K562 (cell line): ENCODE measurements around the gene VENTX.

Experiments
- CBX8 ChIP-seq: fragments of 200-600 bp; sonication (generic); IDR thresholded peaks from 2 replicates; pipeline ENCODE4 v1.6.1; 2012; ENCODE audit warnings: borderline replicate concordance, mixed run types, low read depth, mild to moderate bottlenecking, moderate library complexity, mixed read lengths, low read length, control low read depth, inconsistent platforms; ENCODE audit not compliant: poor library complexity, severe bottlenecking; ENCODE audit errors: extremely low read depth
- EP300 ChIP-seq: IDR thresholded peaks from 2 replicates; pipeline ENCODE4 v1.6.1; 2012; ENCODE audit warnings: low read length, improper control_type of control experiment
- GTF2F1 ChIP-seq: IDR thresholded peaks from 2 replicates; pipeline ENCODE4 v1.6.1; 2011; ENCODE audit warnings: low read depth, low read length, improper control_type of control experiment
- NRF1 ChIP-seq, 2 experiments: fragments of 450-650 bp; IDR thresholded peaks in 1 of 2; conservative IDR thresholded peaks in 1 of 2; 2 replicates each; pipeline ENCODE4 v1.6.1; 2014; ENCODE audit warnings: mild to moderate bottlenecking in 2 of 2
- SP1 ChIP-seq: sonication (generic); formaldehyde crosslinking; IDR thresholded peaks from 2 replicates; pipeline ENCODE4 v1.8.1; 2022; ENCODE audit warnings: mild to moderate bottlenecking, missing genetic modification reagents
- STAG1 ChIP-seq: sonication (generic); formaldehyde crosslinking; IDR thresholded peaks from 2 replicates; pipeline ENCODE4 v1.5.0; 2020; ENCODE audit warnings: missing genetic modification reagents, borderline replicate concordance
- TAF1 ChIP-seq: IDR thresholded peaks from 2 replicates; pipeline ENCODE4 v1.6.1; 2011; ENCODE audit warnings: mild to moderate bottlenecking, low read length, moderate library complexity; ENCODE audit not compliant: insufficient read depth, control insufficient read depth, severe bottlenecking; ENCODE audit errors: extremely low read depth
- TF ChIP-seq, protein P1 (sequence below): sonication (generic); formaldehyde crosslinking; IDR thresholded peaks from 2 replicates; pipeline ENCODE4 v1.8.0; 2022; ENCODE audit warnings: mild to moderate bottlenecking, low read depth, missing genetic modification reagents
- TF ChIP-seq, protein P2 (sequence below), 3 experiments: IDR thresholded peaks in 2 of 3; conservative IDR thresholded peaks in 1 of 3; 2 replicates each; pipeline ENCODE4 v1.5.1; 2011 to 2012; ENCODE audit warnings: low read length in 3 of 3, mild to moderate bottlenecking in 3 of 3, control low read depth in 2 of 3, improper control_type of control experiment in 1 of 3, inconsistent platforms in 1 of 3, low read depth in 1 of 3, mixed read lengths in 1 of 3, moderate library complexity in 1 of 3; ENCODE audit not compliant: insufficient read depth in 2 of 3

- TF ChIP-seq, protein P1, sequence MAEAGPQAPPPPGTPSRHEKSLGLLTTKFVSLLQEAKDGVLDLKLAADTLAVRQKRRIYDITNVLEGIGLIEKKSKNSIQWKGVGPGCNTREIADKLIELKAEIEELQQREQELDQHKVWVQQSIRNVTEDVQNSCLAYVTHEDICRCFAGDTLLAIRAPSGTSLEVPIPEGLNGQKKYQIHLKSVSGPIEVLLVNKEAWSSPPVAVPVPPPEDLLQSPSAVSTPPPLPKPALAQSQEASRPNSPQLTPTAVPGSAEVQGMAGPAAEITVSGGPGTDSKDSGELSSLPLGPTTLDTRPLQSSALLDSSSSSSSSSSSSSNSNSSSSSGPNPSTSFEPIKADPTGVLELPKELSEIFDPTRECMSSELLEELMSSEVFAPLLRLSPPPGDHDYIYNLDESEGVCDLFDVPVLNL (CRISPR knock-in tag) = no peak
- TF ChIP-seq TAF1 (no peak), GTF2F1 (no peak), NRF1 (conservative IDR thresholded peaks at IDR 0.05 in 1 of 2, IDR thresholded peaks at IDR 0.05 in 1 of 2) (no peak), CBX8 (no peak), SP1 (no peak), EP300 (no peak), STAG1 (no peak)
- TF ChIP-seq, protein P2, sequence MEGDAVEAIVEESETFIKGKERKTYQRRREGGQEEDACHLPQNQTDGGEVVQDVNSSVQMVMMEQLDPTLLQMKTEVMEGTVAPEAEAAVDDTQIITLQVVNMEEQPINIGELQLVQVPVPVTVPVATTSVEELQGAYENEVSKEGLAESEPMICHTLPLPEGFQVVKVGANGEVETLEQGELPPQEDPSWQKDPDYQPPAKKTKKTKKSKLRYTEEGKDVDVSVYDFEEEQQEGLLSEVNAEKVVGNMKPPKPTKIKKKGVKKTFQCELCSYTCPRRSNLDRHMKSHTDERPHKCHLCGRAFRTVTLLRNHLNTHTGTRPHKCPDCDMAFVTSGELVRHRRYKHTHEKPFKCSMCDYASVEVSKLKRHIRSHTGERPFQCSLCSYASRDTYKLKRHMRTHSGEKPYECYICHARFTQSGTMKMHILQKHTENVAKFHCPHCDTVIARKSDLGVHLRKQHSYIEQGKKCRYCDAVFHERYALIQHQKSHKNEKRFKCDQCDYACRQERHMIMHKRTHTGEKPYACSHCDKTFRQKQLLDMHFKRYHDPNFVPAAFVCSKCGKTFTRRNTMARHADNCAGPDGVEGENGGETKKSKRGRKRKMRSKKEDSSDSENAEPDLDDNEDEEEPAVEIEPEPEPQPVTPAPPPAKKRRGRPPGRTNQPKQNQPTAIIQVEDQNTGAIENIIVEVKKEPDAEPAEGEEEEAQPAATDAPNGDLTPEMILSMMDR (IDR thresholded peaks at IDR 0.05 in 2 of 3, conservative IDR thresholded peaks at IDR 0.05 in 1 of 3; ENCODE audit: insufficient read depth in 2 of 3, low read depth in 1 of 3, low read length in 3 of 3) = no peak
These were observed 780 bp downstream of the VENTX start for GRCh38 chr10:133238466-133238804.
